IMR-90 (cell line): ENCODE data around the gene RGS12. TPM values are rescaled to one million over a fixed set of nuclear protein-coding genes. Genes with fewer than 3 reads are reported as not detected.

ENCODE experiments used
- ATAC-seq: fragments of 200-7000 bp; cut with Tn5 transposase; 2 replicates; pipeline ENCODE4 v1.9.1; 2020; ENCODE audit warnings: low read depth, mild to moderate bottlenecking, moderate library complexity
- BruUV-seq: library from RNA; stranded (reverse); fragments of 400-500 nt; replicated peaks from 2 replicates; lab custom pipeline; 2021; lab: Mats Ljungman, UMichigan
- CTCF ChIA-PET: fragments of 300-600 bp; formaldehyde crosslinking; extraction: SDS; loops from one replicate; lab custom pipeline; 2021; ENCODE audit warnings: antibody characterized with exemption; lab: Yijun Ruan, JAX
- POLR2A ChIA-PET: fragments of 300-600 bp; sonication (Branson Sonifier 250); formaldehyde crosslinking; loops from one replicate; lab custom pipeline; 2022; ENCODE audit warnings: antibody characterized with exemption; ENCODE audit not compliant: unreplicated experiment; lab: Charles Lee
- DNase-seq: peaks from one replicate; pipeline ENCODE4 v3.0.0; 2013
- H2AFZ ChIP-seq: replicated peaks from 2 replicates; pipeline ENCODE3; 2013; ENCODE audit warnings: low read length, mild to moderate bottlenecking; ENCODE audit not compliant: poor library complexity
- H2AK5ac ChIP-seq: 2 replicates; pipeline ENCODE4 v1.6.1; 2013; ENCODE audit warnings: low read depth, low read length, inconsistent platforms
- H2AK9ac ChIP-seq: replicated peaks from 2 replicates; pipeline ENCODE3; 2013; ENCODE audit warnings: mild to moderate bottlenecking, low read depth, low read length, moderate library complexity; ENCODE audit not compliant: poor library complexity
- H2BK120ac ChIP-seq: 2 replicates; pipeline ENCODE4 v1.6.1; 2013; ENCODE audit warnings: low read depth, low read length, inconsistent platforms
- H2BK15ac ChIP-seq: 3 replicates; pipeline ENCODE4 v1.6.1; 2013; ENCODE audit warnings: low read depth, low read length, inconsistent platforms
- H2BK20ac ChIP-seq: 2 replicates; pipeline ENCODE4 v1.6.1; 2013; ENCODE audit warnings: low read depth, mild to moderate bottlenecking, inconsistent platforms, low read length, moderate library complexity
- H2BK5ac ChIP-seq: 2 replicates; pipeline ENCODE4 v1.6.1; 2013; ENCODE audit warnings: mild to moderate bottlenecking, low read depth, low read length, inconsistent platforms; ENCODE audit not compliant: poor library complexity, severe bottlenecking
- H3K14ac ChIP-seq: replicated peaks from 2 replicates; pipeline ENCODE4 v1.6.1; 2013; ENCODE audit warnings: low read depth, low read length, inconsistent platforms
- H3K18ac ChIP-seq: 2 replicates; pipeline ENCODE4 v1.6.1; 2013; ENCODE audit warnings: low read depth, low read length, control low read depth
- H3K23ac ChIP-seq: 2 replicates; pipeline ENCODE4 v1.6.1; 2013; ENCODE audit warnings: low read depth, low read length, inconsistent platforms
- H3K27ac ChIP-seq: 2 replicates; pipeline ENCODE4 v1.5.1; 2013; ENCODE audit warnings: mild to moderate bottlenecking, control low read depth, low read length; ENCODE audit not compliant: insufficient read depth
- H3K27me3 ChIP-seq: 2 replicates; pipeline ENCODE4 v1.6.1; 2013; ENCODE audit warnings: low read length; ENCODE audit not compliant: control insufficient read depth, insufficient read depth
- H3K36me3 ChIP-seq: 2 replicates; pipeline ENCODE4 v1.6.1; 2013; ENCODE audit warnings: low read length, mixed read lengths; ENCODE audit not compliant: control insufficient read depth, insufficient read depth
- H3K4ac ChIP-seq: 2 replicates; pipeline ENCODE4 v1.6.1; 2013; ENCODE audit warnings: low read depth, low read length, inconsistent platforms
- H3K4me1 ChIP-seq: 2 replicates; pipeline ENCODE4 v1.6.1; 2013; ENCODE audit warnings: low read length, mixed read lengths; ENCODE audit not compliant: control insufficient read depth, insufficient read depth
- H3K4me2 ChIP-seq: 2 replicates; pipeline ENCODE4 v1.6.1; 2013; ENCODE audit warnings: low read depth, mild to moderate bottlenecking, control low read depth, low read length, moderate library complexity
- H3K4me3 ChIP-seq: 2 replicates; pipeline ENCODE4 v1.5.1; 2013; ENCODE audit warnings: low read depth, mild to moderate bottlenecking, control low read depth, low read length, moderate library complexity; ENCODE audit not compliant: insufficient read depth
- H3K56ac ChIP-seq: 2 replicates; pipeline ENCODE4 v1.6.1; 2013; ENCODE audit warnings: low read length, inconsistent platforms; ENCODE audit not compliant: insufficient read depth; ENCODE audit errors: extremely low read depth
- H3K79me1 ChIP-seq, 2 experiments: 2 replicates each; pipeline ENCODE4 v1.6.1; 2013; ENCODE audit warnings: low read length in 2 of 2, inconsistent platforms in 1 of 2, low read depth in 1 of 2
- H3K9ac ChIP-seq: 2 replicates; pipeline ENCODE4 v1.6.1; 2013; ENCODE audit warnings: low read depth, low read length, control low read depth
- H3K9me1 ChIP-seq: 2 replicates; pipeline ENCODE4 v1.6.1; 2013; ENCODE audit warnings: low read length, inconsistent platforms; ENCODE audit not compliant: insufficient read depth
- H3K9me3 ChIP-seq: 2 replicates; pipeline ENCODE4 v1.6.1; 2013; ENCODE audit warnings: low read length; ENCODE audit not compliant: control insufficient read depth, insufficient read depth
- H4K20me1 ChIP-seq: 2 replicates; pipeline ENCODE4 v1.6.1; 2013; ENCODE audit warnings: low read length, inconsistent platforms; ENCODE audit not compliant: insufficient read depth
- H4K5ac ChIP-seq: 2 replicates; pipeline ENCODE4 v1.6.1; 2013; ENCODE audit warnings: mild to moderate bottlenecking, low read depth, low read length, control low read depth
- H4K8ac ChIP-seq, 2 experiments: 2 replicates each; pipeline ENCODE4 v1.6.1; 2013; ENCODE audit warnings: low read depth in 2 of 2, low read length in 2 of 2, control low read depth in 1 of 2, inconsistent platforms in 1 of 2
- H4K91ac ChIP-seq: 2 replicates; pipeline ENCODE4 v1.6.1; 2013; ENCODE audit warnings: low read depth, low read length, inconsistent platforms; ENCODE audit not compliant: insufficient read depth
- CHD1 ChIP-seq: IDR thresholded peaks from 2 replicates; pipeline ENCODE4 v1.6.1; 2012; ENCODE audit warnings: low read depth, low read length, improper control_type of control experiment
- FOS ChIP-seq: fragments of 150-350 bp; IDR thresholded peaks from 2 replicates; pipeline ENCODE4 v1.6.1; 2016; ENCODE audit warnings: low read depth, low read length
- WGBS, 2 experiments: methylation state at CpG; one replicate each; pipeline versions ENCODE4 v1.1.5 to v1.1.7; 2013; ENCODE audit warnings: missing lambda C conversion rate in 2 of 2; ENCODE audit not compliant: insufficient read length in 1 of 2; ENCODE audit errors: extremely low coverage in 2 of 2; 5-methylcytosine and 5-hydroxymethylcytosine counted together
- dilution Hi-C: fragments of 300-500 bp; cut with HindIII; formaldehyde crosslinking; loops from one replicate; pipeline ENCODE4 v1.14.3; 2018; ENCODE audit warnings: low sequenced_read_pairs; ENCODE audit not compliant: unreplicated experiment
- in situ Hi-C: fragments of 300-500 bp; cut with MboI; formaldehyde crosslinking; loops from 3 replicates; pipeline ENCODE4 v1.14.3; 2019; ENCODE audit warnings: low sequenced_read_pairs, inconsistent platforms, mixed read lengths
- intact Hi-C: fragments of 100-400 bp; cut with micrococcal nuclease; formaldehyde crosslinking; loops from 2 replicates; pipeline ENCODE4 v1.10.0; 2022
- polyA plus RNA-seq, 3 experiments: library from polyadenylated mRNA; depleted of rRNA; stranded (reverse); fragments of >200 nt; gene quantifications; 2 replicates each; pipeline ENCODE4 v1.2.3, GENCODE V29; 2012; ENCODE audit warnings: low replicate concordance in 1 of 3
- total RNA-seq: library from RNA; depleted of rRNA; stranded (reverse); fragments of >200 nt; gene quantifications from 2 replicates; pipeline ENCODE4 v1.2.3, GENCODE V29; 2012
- TF ChIP-seq, protein P1 (sequence below): fragments of 150-350 bp; IDR thresholded peaks from 2 replicates; pipeline ENCODE4 v1.6.1; 2016; ENCODE audit warnings: low read depth, mild to moderate bottlenecking, low read length, moderate library complexity, borderline replicate concordance

Gene RGS12
- total and polyA plus RNA-seq, 2 of the 4 experiments (the other 2 are of a cell fraction) = 11.8 to 12.0 TPM

DNA sequence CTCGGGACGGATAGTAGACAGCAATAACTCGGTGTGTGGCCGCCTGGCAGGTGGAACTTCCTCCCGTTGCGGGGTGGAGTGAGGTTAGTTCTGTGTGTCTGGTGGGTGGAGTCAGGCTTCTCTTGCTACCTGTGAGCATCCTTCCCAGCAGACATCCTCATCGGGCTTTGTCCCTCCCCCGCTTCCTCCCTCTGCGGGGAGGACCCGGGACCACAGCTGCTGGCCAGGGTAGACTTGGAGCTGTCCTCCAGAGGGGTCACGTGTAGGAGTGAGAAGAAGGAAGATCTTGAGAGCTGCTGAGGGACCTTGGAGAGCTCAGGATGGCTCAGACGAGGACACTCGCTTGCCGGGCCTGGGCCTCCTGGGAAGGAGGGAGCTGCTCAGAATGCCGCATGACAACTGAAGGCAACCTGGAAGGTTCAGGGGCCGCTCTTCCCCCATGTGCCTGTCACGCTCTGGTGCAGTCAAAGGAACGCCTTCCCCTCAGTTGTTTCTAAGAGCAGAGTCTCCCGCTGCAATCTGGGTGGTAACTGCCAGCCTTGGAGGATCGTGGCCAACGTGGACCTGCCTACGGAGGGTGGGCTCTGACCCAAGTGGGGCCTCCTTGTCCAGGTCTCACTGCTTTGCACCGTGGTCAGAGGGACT is 49.6 kb upstream of the RGS12 start:
- Histone ChIP-seq H3K4me3 (no peak overlapping the region), H3K9ac (no peak overlapping the region), H3K9me3 (no peaks in the 10 kb centered on the region), H3K36me3 (peaks cover 32% of the 10 kb centered on the region; the same call in 1 of the 2 replicates), H2BK20ac (no peak overlapping the region), H3K9me1 (peaks cover 9% of the 10 kb centered on the region; the same call in 1 of the 2 replicates), H3K4ac (no peak overlapping the region; the same call in 1 of the 2 replicates), H4K91ac (no peak overlapping the region), H3K4me1 (peaks cover 11% of the 10 kb centered on the region), H3K23ac (no peak overlapping the region), H3K56ac (no peak overlapping the region), H3K27me3 (no peaks in the 10 kb centered on the region), H2AFZ (peak overlapping the region; percentile 26), H2BK15ac (no peak overlapping the region), H4K8ac (no peak overlapping the region), H3K18ac (no peak overlapping the region), H3K79me1 (peaks cover 0 to 8% of the 10 kb centered on the region in 2 experiments; a peak in 1 of 4 replicates), H4K5ac (no peak overlapping the region), H2AK9ac (no peak overlapping the region), H2BK120ac (no peak overlapping the region), H3K27ac (no peak overlapping the region), H2BK5ac (no peak overlapping the region), H3K14ac (no peak overlapping the region), H4K20me1 (peaks cover 21% of the 10 kb centered on the region), H3K4me2 (no peak overlapping the region), H2AK5ac (peak overlapping the region; percentile 6; the same call in 1 of the 2 replicates)
- BruUV-seq = no TSS peak
- POLR2A ChIA-PET = interaction anchor here (0.5 kb wide), 1 partner anchor 87 kb away, joined by 4 read pairs; no protein-coding TSS in a partner anchor
- dilution Hi-C loops = no loop called here
- in situ Hi-C loops = no loop called here
- TF ChIP-seq CHD1 (no peak), FOS (no peak)
- TF ChIP-seq, protein P1, sequence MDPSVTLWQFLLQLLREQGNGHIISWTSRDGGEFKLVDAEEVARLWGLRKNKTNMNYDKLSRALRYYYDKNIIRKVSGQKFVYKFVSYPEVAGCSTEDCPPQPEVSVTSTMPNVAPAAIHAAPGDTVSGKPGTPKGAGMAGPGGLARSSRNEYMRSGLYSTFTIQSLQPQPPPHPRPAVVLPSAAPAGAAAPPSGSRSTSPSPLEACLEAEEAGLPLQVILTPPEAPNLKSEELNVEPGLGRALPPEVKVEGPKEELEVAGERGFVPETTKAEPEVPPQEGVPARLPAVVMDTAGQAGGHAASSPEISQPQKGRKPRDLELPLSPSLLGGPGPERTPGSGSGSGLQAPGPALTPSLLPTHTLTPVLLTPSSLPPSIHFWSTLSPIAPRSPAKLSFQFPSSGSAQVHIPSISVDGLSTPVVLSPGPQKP = no peak
- CTCF ChIA-PET = interaction anchor here (1.0 kb wide), 1 partner anchor 28 kb away, joined by 3 read pairs; no protein-coding TSS in a partner anchor
- no peak for DNase-seq
- intact Hi-C loops = no loop called here
- WGBS, 2 experiments = 86% methylated on average over 7 of the region's 23 CpGs; no CpG with 5 or more reads in 1 of the 2 experiments
- no peak for ATAC-seq
